Measurements from ENCODE around the gene SLC39A11. TPM values are rescaled to one million over a fixed set of nuclear protein-coding genes. Genes with fewer than 3 reads are reported as not detected.

SLC39A11 gene
- total RNA-seq, 1 donor from 2014 or later: 21.5 TPM

- Histone ChIP-seq H3K79me2 (ENCODE audit: insufficient read depth, low read length) (no peaks in the 10 kb centered on the region), H4K20me1 (ENCODE audit: insufficient read depth, low read length) (no peaks in the 10 kb centered on the region), H3K4me2 (ENCODE audit: low read length) (no peak overlapping the region), H3K27me3 (ENCODE audit: insufficient read depth, low read length) (no peaks in the 10 kb centered on the region), H3K9ac (ENCODE audit: low read length) (no peak overlapping the region), H3K4me1 (ENCODE audit: insufficient read depth, low read length) (peaks cover 3% of the 10 kb centered on the region), H3K36me3 (ENCODE audit: insufficient read depth, low read length) (no peaks in the 10 kb centered on the region), H2AFZ (ENCODE audit: low read depth, low read length) (no peak overlapping the region), H3K4me3 (ENCODE audit: insufficient read depth, low read depth, low read length) (no peak overlapping the region), H3K27ac (ENCODE audit: low read depth, low read length) (no peak overlapping the region), H3K9me3 (ENCODE audit: insufficient read depth, low read depth, low read length) (no peaks in the 10 kb centered on the region)
- no peaks in the 10 kb centered on the region for H3K9me3 Mint-ChIP-seq (ENCODE audit: unreplicated experiment)
- DNase-seq (ENCODE audit: low read depth) (no peak), FAIRE-seq (no peak)
- no peaks in the 10 kb centered on the region for H3K27me3 Mint-ChIP-seq (ENCODE audit: low read depth, unreplicated experiment)
- H3K4me1 Mint-ChIP-seq (ENCODE audit: low read depth, unreplicated experiment): peaks cover 15% of the 10 kb centered on the region
- H3K4me3 Mint-ChIP-seq (ENCODE audit: unreplicated experiment): no peak overlapping the region
- peaks cover 8% of the 10 kb centered on the region for H3K36me3 Mint-ChIP-seq (ENCODE audit: low read depth, unreplicated experiment)
- TF ChIP-seq EZH2 (IDR thresholded peaks at IDR 0.05; ENCODE audit: insufficient read depth, low read length): no peak
- TF ChIP-seq CTCF (IDR thresholded peaks at IDR 0.05; ENCODE audit: insufficient read depth, low read depth, low read length): no peak
- no peak overlapping the region for H3K27ac Mint-ChIP-seq (ENCODE audit: unreplicated experiment)
These were observed 61.5 kb downstream of the SLC39A11 start for GRCh38 chr17:73030995-73031394.

DNA sequence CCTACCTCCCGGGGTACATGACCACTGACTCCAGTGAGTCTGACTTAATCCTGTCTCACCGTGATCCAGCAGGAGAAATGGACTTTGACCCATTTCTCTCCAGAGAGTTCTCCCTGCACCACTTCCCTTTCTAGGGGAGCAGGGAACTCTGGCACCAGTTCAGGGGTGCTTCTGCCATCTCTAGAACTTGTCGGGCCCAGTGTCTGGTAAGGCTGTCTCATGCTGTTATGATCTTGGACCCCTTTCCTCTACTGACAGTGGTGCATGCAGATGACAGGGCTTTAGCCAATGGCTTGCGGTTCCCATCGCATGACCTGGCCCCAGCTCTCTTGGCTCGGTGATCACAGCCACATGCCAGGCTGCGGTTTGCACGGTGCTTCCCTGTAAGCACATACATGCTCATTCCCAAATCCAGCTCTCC, 62.0 kb downstream of the SLC39A11 start:
- DNase-seq (ENCODE audit: low read depth) (no peak), FAIRE-seq (no peak)
- Mint-ChIP-seq H3K36me3 (ENCODE audit: low read depth, unreplicated experiment) (peaks cover 10% of the 10 kb centered on the region), H3K27me3 (ENCODE audit: low read depth, unreplicated experiment) (no peaks in the 10 kb centered on the region), H3K4me3 (ENCODE audit: unreplicated experiment) (no peak overlapping the region), H3K4me1 (ENCODE audit: low read depth, unreplicated experiment) (peaks cover 15% of the 10 kb centered on the region), H3K9me3 (ENCODE audit: unreplicated experiment) (no peaks in the 10 kb centered on the region), H3K27ac (ENCODE audit: unreplicated experiment) (no peak overlapping the region)
- Histone ChIP-seq H2AFZ (ENCODE audit: low read depth, low read length) (no peak overlapping the region), H3K4me1 (ENCODE audit: insufficient read depth, low read length) (peaks cover 3% of the 10 kb centered on the region), H3K4me2 (ENCODE audit: low read length) (no peak overlapping the region), H3K27ac (ENCODE audit: low read depth, low read length) (no peak overlapping the region), H4K20me1 (ENCODE audit: insufficient read depth, low read length) (no peaks in the 10 kb centered on the region), H3K9me3 (ENCODE audit: insufficient read depth, low read depth, low read length) (no peaks in the 10 kb centered on the region), H3K9ac (ENCODE audit: low read length) (no peak overlapping the region), H3K79me2 (ENCODE audit: insufficient read depth, low read length) (no peaks in the 10 kb centered on the region), H3K27me3 (ENCODE audit: insufficient read depth, low read length) (no peaks in the 10 kb centered on the region), H3K4me3 (ENCODE audit: insufficient read depth, low read depth, low read length) (no peak overlapping the region), H3K36me3 (ENCODE audit: insufficient read depth, low read length) (no peaks in the 10 kb centered on the region)
- TF ChIP-seq CTCF (IDR thresholded peaks at IDR 0.05; ENCODE audit: insufficient read depth, low read depth, low read length) (no peak), EZH2 (IDR thresholded peaks at IDR 0.05; ENCODE audit: insufficient read depth, low read length) (no peak)

- H3K27ac ChIP-seq (ENCODE audit: low read depth, low read length): no peak overlapping the region
- H3K36me3 ChIP-seq (ENCODE audit: insufficient read depth, low read length): no peaks in the 10 kb centered on the region
- no peak overlapping the region for H3K4me3 ChIP-seq (ENCODE audit: insufficient read depth, low read depth, low read length)
- Mint-ChIP-seq H3K4me3 (ENCODE audit: unreplicated experiment) (no peak overlapping the region), H3K36me3 (ENCODE audit: low read depth, unreplicated experiment) (peaks cover 10% of the 10 kb centered on the region), H3K4me1 (ENCODE audit: low read depth, unreplicated experiment) (peaks cover 15% of the 10 kb centered on the region), H3K9me3 (ENCODE audit: unreplicated experiment) (no peaks in the 10 kb centered on the region), H3K27me3 (ENCODE audit: low read depth, unreplicated experiment) (no peaks in the 10 kb centered on the region), H3K27ac (ENCODE audit: unreplicated experiment) (no peak overlapping the region)
- H3K9ac ChIP-seq (ENCODE audit: low read length): no peak overlapping the region
- FAIRE-seq (no peak), DNase-seq (ENCODE audit: low read depth) (no peak)
- H3K9me3 ChIP-seq (ENCODE audit: insufficient read depth, low read depth, low read length): no peaks in the 10 kb centered on the region
- no peak overlapping the region for H2AFZ ChIP-seq (ENCODE audit: low read depth, low read length)
- no peaks in the 10 kb centered on the region for H3K79me2 ChIP-seq (ENCODE audit: insufficient read depth, low read length)
- H3K4me2 ChIP-seq (ENCODE audit: low read length): no peak overlapping the region
- peaks cover 3% of the 10 kb centered on the region for H3K4me1 ChIP-seq (ENCODE audit: insufficient read depth, low read length)
- TF ChIP-seq CTCF (IDR thresholded peaks at IDR 0.05; ENCODE audit: insufficient read depth, low read depth, low read length): no peak
- TF ChIP-seq EZH2 (IDR thresholded peaks at IDR 0.05; ENCODE audit: insufficient read depth, low read length): no peak
- peaks cover 3% of the 10 kb centered on the region for H4K20me1 ChIP-seq (ENCODE audit: insufficient read depth, low read length)
- H3K27me3 ChIP-seq (ENCODE audit: insufficient read depth, low read length): no peaks in the 10 kb centered on the region
These were observed 62.5 kb downstream of the SLC39A11 start for GRCh38 chr17:73029991-73030390.

All from astrocyte (in vitro differentiated cells and primary cell).